GM18867 (cell line): ENCODE results near the gene CRIP1.

Experiments used
- ATAC-seq: cut with Tn5 transposase; IDR thresholded peaks from one replicate; pipeline ENCODE4 v1.9.1; 2021; ENCODE audit warnings: mild to moderate bottlenecking, moderate library complexity; ENCODE audit not compliant: unreplicated experiment

Gene CRIP1

DNA sequence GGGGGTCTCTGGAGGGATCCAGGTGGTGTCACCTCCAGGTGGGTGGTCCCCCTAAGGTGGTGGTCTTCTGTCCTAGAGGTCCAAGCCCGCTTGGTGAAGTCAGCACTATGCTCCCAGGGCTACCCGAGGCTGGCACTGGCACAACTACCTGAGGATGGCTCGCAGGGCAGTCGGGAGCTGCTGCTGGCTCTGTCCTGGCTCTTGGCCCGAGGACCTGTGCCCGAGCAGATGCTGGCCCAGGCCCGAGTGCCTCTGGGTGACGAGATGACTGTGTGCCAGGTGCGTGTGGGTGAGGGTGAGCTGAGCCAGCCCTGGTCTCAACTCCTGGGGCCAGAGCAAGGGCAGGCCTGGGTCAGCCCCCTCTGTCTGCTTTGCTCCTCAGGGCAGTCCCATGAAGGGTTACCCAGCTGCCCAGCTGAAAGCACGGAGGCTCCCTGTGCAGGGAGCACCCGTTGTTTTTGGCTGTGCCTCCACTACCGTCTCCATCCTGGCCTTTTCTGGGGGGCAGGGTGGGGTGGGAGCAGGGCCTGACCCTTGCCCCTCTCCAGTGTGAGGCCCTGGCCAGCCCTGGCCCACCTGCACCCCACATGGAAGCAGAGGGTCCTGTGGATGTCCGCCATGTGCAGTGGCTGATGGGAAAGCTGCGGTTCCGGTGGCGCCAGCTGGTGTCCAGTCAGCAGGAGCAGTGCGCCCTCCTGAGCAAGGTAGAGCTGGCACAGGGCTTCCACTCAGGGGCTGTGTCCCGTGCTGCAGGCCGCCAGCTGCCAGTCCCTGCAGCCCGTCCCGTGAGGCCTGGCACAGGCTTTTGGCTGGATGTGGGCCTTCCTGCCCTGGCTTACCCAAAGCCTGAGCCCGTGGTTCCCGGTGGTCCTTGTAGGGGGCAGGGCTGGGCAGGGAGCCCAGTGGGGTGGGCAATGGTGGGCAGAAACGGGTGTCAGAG lies 5.6 kb downstream of the CRIP1 start:
- ATAC-seq: no peak

DNA sequence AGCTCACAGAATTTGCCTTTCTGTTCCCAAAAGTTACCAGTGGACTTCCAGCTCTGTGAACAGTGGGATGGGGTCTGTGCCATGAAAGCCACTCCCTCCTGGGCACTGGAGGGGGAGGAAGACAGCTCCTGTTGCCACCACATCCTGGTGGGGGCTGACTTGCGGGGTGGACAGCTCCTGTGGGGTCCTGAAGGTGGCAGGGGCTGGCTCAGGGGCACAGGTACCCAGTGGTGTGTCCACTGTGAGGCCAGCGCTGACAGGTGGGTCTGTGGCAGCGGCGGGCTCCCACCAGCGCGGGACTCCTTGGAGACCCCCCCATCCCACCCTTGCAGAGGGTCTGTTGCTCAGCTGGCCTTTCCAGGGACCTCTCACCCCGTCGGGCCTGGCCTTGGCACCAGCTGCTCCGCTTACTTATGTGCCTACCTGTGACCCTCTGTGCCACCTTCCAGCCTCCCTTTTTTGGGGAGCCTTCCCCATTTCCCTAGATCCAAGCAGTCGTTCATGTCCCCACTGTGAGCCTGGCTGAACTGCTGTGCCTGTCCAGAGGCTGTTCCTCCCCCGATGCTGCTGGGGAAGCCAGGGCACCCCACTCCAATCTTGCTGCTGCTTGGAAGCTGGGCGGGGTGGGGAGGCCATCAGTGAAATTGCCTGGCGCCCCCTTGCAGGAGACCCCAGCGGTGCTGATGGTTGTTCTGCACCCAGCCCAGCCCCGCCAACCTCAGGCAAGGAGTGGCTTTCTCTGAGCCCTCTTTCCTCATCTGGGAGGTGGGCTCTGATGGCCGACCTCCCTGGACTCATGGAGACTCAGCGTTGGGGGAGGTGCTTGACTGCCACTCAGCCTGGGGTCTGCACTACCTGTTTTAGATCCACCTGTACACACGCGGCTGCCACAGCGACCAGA lies 6.5 kb downstream of the CRIP1 start:
- ATAC-seq: no peak

DNA sequence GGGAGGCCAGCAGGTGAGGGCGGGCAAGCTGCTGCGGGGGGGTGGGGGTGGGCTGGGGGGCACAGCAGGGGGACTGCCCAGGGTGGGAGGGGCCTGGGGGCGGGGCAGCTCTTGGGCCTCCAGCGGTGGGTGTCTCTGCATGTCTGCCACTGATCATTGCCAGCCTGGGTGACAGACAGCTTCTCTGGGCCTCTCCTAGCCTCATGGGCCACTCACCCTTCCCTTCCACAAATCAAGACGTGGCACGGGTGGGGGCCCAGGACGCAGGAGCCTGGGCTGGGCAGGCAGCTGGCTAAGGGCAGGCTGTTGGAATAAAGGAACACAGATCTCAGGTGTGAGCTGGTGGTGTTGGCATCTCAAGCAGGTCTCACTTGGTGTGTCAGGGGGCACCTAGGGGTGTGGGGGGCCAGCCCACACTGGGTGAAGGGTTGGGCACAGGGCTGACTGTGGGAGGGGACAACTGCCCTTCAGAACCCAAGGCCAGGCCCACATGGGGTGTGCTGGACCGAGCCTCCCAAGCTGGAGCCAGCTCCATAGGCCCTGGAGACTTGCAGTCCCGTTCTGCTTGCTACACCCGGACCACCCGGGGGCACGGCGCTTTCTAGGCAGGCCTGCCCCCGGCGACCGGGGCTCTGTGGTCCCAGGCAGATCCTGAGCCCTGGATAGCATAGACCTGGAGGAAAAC lies 7.4 kb downstream of the CRIP1 start:
- ATAC-seq: no peak

DNA sequence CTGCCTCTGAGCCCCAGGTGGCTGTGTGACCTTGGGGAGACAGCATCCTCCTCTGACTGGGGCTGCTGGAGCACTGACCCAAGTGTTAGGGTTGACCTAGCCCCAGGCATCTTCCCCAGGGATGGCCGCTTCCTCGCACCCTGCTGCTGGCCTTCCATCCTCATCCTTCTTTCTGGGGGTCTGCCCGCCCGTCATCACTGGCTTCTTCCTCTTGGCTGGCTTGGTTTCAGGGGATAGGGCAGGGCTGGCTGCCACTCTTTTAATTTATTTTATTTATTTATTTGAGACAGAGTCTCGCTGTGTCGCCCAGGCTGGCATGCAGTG lies 7.9 kb downstream of the CRIP1 start:
- no peak for ATAC-seq

DNA sequence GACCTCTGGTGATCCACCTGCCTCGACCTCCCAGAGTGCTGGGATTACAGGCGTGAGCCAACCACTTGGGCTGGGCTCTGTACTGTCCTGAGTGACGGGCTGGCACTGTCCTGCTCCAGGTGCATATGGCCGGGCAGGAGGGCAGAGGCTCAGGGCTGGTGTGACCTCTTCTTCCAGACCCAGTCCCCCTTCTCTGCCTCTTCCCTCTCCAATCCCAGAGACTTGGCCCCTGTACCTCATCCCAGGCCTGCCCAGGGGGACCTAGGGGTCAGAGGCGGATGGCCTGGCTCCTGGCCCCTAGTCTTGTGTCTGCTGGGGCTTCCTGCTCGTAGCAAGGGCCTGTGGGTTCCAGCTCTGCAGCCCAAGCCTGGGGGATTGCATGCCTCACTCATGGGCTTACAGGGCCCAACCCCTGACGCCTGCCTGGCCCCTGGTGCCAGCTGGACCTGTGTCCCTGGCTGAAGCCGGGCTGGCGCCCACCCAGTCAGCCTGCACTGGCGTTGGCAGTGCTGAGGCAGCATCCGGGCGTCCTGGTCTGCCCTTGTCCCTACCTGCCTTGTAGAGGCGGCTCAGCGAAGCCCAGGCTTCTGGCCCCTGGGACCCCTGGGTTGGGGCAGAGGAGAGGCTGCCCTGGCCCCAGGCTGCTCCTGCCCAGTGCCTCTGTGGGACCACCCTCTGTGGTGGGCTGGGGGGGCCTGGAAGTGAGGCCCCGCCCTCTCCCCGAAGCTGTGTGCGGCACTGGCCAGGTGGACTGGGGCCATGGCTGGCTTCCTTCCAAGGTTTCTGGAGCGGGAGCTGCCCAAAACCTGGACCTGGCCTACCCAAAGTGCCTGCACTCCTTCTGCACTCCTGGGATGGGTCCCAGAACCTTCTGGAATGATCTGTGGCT lies 8.7 kb downstream of the CRIP1 start:
- no peak for ATAC-seq

DNA sequence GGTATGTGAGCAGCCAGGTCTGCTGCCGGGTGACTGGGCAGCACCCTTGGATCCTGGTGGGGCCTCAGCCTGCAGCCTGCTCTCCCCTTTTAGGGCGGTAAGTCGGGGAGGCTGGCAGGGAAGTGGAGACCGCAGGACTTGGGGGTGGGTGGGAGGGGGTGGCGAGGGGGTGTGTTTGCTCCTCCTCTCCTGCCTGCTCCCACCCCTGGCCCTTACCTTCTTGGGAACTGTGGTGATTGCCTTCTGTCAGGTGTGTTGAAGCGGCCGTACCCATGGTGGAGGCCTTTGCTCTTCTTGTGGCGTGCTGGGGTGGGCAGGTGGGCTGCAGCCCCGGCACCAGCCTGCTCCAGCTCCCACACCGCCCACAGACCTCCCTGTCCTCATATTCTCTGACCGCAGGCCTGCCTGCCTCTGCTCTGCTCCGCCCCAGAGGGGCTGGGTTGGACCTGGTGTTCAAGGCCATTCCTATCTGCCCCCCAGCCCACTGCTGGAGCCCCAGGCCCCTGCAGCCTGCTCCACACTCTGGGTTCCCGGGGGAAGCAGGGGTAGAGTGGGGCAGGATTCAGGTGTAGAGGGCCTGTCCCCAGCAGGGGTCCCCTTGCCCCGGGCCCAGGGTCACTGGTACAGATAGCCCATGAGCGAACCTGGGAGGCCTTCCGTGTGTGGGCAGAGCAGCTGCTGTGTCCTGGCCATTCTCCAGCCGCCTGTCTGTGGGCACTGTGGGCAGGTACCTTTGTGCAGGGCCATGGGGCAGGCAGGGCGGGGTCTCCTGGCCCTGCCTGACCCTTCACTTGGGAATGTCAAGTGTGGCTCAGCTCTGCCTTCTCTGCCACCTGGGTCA lies 9.5 kb downstream of the CRIP1 start:
- no peak for ATAC-seq

DNA sequence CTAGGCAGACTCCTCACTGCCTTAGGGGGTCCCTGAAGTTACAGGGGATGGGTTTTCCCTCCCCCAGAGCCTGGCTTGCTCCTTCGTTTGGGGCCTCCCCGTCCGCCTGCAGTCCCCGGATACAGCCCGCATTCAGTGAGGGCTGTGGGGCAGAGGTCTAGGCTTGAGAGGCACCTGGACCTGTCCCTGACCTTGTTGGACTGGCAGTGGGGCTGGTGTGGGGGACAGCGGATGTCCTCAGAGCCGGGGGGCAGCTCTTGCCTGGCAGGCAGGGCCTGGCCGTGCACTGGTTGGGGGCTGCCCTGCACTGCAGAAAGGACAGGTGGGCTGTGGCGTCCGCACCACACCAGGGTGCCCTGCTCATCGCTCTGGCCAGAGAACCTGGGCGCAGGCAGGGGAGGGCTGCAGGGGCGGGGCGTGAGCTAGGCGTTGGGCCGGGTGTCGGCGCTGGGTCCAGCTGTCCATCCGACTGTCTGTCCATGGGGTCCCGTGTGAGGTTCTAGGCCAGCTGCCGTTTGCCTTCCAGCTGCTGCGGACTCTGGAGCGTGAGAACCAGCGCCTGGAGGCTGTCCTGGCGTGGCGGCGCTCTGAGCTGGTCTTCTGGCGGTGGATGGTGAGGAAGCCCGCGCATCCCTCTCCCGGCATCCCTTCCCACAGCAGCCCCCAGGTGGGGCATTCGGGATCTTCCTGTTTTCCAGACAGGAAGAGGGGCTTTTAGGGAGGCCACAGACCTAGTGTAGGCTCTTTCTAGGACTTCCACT lies 10.3 kb downstream of the CRIP1 start:
- no peak for ATAC-seq

DNA sequence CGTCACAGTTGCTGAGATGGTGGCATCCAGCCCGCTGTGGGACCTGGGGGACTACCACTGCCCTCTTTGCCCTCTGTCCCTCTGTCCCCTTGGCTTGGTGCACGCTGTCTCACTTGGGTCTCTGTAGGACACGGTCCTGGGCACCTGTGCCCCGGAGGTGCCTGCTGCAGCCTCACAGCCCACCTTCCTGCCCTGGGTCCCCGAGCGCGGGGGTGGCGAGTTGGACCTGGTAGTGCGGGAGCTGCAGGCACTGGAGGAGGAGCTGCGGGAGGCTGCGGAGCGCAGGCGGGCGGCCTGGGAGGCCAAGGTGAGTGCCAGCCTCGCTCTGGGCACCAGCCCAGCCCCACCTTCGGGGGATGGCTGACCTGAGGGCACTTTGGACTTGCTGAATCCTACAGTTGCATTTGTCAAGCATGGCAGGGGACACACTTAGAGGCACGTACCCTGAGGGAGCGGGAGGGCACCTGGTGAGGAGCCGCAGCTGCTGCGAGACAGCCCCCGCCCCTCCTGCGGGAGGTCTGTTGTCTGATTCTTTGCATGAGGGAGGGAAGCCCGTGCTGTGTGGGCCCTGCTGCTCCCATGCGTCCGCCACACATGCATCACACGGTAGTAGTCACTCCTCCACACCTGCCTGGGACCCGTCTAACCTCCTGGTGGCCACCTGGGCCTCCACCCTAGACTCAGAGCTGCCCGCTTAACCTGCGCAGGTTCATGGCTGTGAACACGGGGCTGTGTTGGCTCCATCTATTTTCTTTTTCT lies 11.2 kb downstream of the CRIP1 start:
- no peak for ATAC-seq

DNA sequence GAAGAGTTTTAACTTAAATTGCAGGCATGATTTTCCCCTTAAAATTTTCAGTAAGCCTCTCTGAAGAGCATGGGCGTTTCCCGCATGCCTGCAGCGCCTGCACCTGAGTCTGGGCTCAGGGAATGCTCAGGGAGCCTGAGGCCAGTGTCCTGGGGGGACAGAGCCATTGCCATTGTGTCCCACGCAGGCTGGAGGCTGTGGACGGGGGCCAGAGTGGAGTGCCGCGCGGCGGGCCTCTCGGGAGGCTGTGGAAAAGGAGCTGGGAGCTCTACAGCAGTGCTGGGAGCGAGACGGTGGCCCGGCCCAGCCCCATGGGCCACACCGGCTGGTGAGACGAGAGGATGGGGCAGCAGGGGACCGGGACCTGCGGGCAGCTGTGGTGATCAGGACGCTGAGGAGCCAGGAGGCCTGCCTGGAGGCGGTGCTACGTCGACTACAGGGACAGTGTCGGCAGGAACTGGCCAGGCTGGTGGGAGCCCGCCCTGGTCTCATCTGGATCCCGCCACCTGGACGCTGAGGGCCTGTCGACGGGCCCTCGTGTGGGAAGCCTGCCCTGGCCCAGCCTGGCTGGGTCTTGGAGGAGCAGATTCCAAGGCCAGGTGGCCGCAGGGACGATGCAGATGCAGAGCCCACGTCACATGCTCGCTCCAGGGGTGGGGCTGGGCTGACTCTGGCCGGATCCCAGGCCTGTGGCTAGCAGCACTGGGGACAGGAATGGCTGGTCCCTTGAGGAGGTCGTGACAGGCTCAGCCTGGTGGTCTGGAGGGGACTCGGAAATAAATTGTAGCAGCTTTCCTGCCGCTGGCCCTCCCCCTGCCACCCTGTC lies 12.0 kb downstream of the CRIP1 start:
- no peak for ATAC-seq

DNA sequence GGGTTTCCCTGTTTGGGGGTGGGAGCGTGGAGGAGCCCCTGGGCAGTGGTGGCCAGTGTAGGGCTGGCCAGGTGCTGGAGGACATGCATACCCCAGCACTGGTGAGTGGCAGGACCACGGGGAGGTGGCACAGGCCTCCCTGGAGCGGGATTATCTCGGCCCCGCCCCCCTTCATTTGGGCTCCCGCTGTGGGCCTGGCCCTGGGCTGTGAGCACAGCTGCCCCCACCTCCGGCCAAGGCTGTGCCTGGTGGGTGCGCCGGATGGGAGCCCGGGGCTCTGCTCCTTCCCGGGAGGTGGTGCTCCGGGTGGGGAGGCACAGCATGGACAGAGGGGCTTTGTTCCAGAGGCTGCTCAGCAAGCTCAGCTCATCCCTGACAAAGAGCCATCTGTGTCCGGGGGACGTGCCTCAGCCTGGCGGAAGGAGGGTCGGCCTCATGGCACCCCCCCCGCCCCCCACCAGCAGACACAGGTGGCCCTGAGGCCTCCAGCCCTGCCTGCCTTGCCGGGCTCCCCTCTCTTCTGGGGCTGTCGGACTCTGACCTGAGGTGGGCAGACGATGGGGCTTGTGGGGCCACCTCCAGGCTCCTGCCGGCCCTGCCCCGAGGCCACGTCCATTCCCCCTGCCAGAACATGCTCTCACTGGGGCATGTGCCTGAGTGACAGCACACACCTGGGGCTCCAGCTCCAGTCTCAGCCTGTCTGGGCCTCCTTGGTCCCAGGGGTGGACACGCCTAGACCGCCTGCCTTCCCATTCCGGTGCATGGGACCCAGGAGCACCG lies 12.8 kb downstream of the CRIP1 start:
- no peak for ATAC-seq

DNA sequence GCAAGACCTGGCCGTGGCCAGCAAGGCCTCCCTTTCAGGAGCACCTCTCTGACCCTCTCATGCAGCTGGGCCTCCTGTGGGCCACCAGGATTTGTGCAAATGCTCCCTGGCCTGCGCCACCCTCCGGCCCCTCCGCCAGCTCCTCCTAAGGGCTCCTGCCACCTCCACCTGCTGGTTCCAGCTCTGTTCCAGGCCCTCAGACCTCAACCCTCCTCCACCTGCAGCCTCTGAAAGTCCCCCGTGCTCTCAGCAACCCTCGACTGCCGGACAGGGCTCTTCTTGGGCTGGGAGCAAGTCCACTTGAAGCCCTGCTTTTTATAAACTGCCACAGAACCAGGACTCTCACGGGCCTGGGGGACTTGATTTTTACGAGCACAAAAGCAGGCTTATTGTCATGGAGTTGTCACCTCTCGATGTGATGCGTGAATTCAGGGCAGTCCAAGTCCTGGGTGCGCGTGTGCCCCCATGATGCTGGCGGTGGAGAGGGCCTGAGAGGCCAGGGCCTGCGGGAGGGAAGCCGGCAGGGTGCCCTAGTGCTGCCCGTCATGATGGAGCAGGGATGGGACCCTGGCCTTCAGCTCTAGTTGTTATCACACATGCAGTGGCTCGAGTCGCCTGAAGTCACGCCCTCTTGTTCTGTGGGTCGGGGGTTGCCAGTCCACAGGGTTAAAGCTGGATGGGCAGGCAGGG lies 13.5 kb downstream of the CRIP1 start:
- ATAC-seq: no peak

DNA sequence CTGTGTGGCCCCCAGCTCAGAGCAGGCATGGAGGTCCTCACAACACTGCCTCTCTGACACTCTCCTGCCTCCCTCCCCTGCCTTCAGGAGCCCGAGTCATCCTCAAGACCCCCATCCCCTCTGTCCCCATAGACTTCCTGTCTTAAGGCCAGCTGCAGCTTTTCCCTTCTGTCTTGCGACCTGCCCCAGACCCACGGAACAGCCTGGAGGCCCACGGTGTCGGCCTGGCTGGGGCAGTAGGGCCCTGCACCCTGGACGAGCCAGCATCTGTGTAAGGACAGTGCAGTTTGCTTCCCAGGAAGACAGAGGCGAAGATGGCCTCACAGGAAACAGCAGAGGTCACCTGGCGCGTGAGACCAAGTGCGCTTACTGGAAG lies 14.0 kb downstream of the CRIP1 start:
- no peak for ATAC-seq

DNA sequence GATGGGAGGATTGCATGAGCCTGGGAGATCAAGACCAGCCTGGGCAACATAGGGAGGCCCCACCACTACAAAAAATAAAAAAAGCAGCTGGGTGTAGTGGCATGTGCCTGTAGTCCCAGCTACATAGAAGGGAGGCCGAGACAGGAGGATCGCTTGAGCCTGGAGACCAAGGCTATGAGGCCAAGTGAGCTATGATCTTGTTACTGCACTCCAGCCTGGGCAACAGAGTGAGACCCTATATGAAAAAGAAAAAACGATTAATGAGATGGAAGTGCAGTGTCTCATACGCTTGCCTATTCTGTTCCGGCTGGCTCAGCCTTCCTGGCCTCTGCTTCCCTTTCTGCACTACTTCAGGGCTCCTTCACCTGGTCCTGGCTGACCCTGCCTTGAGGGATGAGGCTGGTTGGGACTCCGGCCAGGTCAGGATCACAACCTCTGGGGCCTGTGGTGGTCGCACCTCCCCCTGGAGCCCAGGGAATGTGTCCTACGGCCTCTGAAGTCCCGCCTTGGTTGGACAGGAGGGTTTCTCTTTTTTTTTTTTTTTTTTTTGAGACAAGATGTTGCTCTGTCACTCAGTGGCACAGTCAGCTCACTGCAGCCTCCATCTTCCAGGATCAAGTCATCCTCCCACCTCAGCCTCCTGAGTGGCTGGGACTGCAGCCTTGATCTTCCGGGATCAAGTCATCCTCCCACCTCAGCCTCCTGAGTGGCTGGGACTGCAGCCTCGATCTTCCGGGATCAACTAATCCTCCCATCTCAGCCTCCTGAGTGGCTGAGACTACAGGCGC lies 15.0 kb downstream of the CRIP1 start:
- no peak for ATAC-seq

DNA sequence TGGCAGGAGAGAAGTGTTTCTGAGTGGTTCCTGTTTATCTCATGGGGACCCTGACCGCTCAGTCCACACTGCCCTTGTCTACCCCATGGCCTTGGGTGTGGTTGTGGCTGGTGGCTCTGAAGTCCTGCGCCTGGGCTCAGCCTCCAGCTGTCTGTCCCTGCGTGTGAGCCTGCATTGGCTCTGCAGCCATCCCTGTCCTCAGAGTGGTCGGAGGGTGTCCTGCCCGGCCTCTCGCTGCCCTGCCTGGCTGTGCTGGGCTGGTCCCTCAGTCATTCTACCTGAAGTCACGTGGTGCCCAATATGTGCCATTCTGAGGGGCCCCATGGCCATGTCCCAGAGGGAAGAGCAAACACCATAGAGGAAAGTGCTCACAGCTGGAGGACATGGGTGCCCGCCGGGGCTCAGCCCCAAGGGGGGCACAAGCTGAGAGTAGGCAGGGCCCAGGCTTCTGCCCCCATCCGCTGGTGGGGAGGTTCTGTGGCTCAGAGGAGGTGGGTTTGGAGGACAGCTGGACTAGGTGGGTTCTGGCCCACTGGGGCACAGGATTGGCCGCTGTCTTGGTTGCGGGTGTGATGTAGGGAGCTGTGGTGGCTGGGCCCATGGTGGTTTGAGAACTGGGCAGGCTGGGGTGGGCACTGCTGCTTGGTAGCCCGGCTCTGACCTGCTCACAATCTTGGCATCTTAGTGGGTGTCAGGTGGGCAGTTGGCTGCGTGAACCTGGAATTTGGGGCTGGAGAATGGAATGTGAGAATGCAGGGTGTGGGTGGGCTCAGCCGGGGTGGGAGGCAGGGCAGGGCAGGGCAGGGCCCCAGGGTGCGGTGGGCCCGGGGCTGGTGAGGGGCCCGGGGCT lies 16.0 kb downstream of the CRIP1 start:
- no peak for ATAC-seq
